Transverse colon (tissue), 4 donors: ENCODE data around the gene TLL1. TPM values are rescaled to one million over a fixed set of nuclear protein-coding genes. Genes with fewer than 3 reads are reported as not detected.

Experiments
- DNase-seq: peaks from one replicate; pipeline ENCODE4 v3.0.0-alpha.2; 2019
- H3K27ac ChIP-seq, 4 donors: fragments of 200-600 bp; sonication (generic); 2 replicates each; pipeline ENCODE4 v1.5.1; 2016 to 2018; ENCODE audit warnings: inconsistent platforms in 4 of 4
- H3K27me3 ChIP-seq: fragments of 200-600 bp; sonication (generic); 2 replicates; pipeline ENCODE4 v1.5.1; 2017; ENCODE audit warnings: inconsistent platforms
- H3K36me3 ChIP-seq, 4 donors: fragments of 200-600 bp; sonication (generic); 2 replicates each; pipeline ENCODE4 v1.5.1; 2017 to 2019; ENCODE audit warnings: inconsistent platforms in 4 of 4
- H3K4me1 ChIP-seq, 4 donors: fragments of 200-600 bp; sonication (generic); 2 replicates each; pipeline ENCODE4 v1.5.1; 2017 to 2020; ENCODE audit warnings: inconsistent platforms in 4 of 4
- H3K4me3 ChIP-seq, 4 donors: fragments of 200-600 bp; sonication (generic); 1 replicate in 1 of 4; 2 replicates in 3 of 4; pipeline versions ENCODE4 v1.5.1 to v1.6.1; 2017 to 2019; ENCODE audit warnings: inconsistent platforms in 4 of 4
- H3K9me3 ChIP-seq, 2 donors: fragments of 200-600 bp; sonication (generic); 2 replicates each; pipeline ENCODE4 v1.5.1; 2017 to 2019; ENCODE audit warnings: inconsistent platforms in 2 of 2
- CTCF ChIP-seq, 5 experiments: fragments of 200-600 bp in 3 of 5; fragments of 450-650 bp in 2 of 5; sonication (generic) in 3 of 5; IDR thresholded peaks; 1 replicate in 2 of 5; 2 replicates in 3 of 5; pipeline ENCODE4 v1.5.1; 2016 to 2017; ENCODE audit warnings: antibody characterized with exemption in 5 of 5, inconsistent platforms in 3 of 5, mild to moderate bottlenecking in 2 of 5, moderate library complexity in 1 of 5
- EP300 ChIP-seq: sonication (generic); formaldehyde crosslinking; IDR thresholded peaks from one replicate; pipeline ENCODE4 v1.6.1; 2017; ENCODE audit warnings: antibody characterized with exemption, low read depth
- POLR2A ChIP-seq: fragments of 450-650 bp; IDR thresholded peaks from one replicate; pipeline ENCODE4 v1.6.1; 2016; ENCODE audit warnings: antibody characterized with exemption, mild to moderate bottlenecking, moderate library complexity
- POLR2AphosphoS5 ChIP-seq, 3 donors: sonication (generic); formaldehyde crosslinking; IDR thresholded peaks; one replicate each; pipeline ENCODE4 v1.6.1; 2016; ENCODE audit warnings: antibody characterized with exemption in 3 of 3
- WGBS, 2 donors: methylation state at CpG; one replicate each; pipeline ENCODE4 v1.1.5; 2018; ENCODE audit warnings: low coverage in 1 of 2; 5-methylcytosine and 5-hydroxymethylcytosine counted together
- in situ Hi-C, 4 donors: fragments of 200-750 bp; cut with MboI; loops; one replicate each; pipeline versions ENCODE4 v1.15.0 to v1.15.1; 2017; ENCODE audit warnings: low sequenced_read_pairs in 3 of 4, low pct_ligation_motif_present in 1 of 4, low pct_unique_long_range_greater_than_20kb in 1 of 4
- intact Hi-C: fragments of 100-400 bp; cut with DNase I; formaldehyde crosslinking; loops from one replicate; pipeline ENCODE4 v1.15.1; 2023; ENCODE audit warnings: low total_unique reads
- total RNA-seq, 4 donors: library from RNA; depleted of rRNA; stranded (reverse); fragments of >200 nt; gene quantifications; one replicate each; pipeline ENCODE4 v1.1.0, GENCODE V29; 2016

Gene TLL1
- total RNA-seq, 4 donors from 2014 or later = 1.00 to 3.7 (median 1.6) TPM

GRCh38 chr4:165851256-165851655 lies 21.8 kb upstream of the TLL1 start:
- TF ChIP-seq EP300 = no peak
- no peak for TF ChIP-seq POLR2AphosphoS5 (IDR thresholded peaks at IDR 0.05)
- TF ChIP-seq POLR2A = no peak
- no peak for TF ChIP-seq CTCF (IDR thresholded peaks at IDR 0.05)
- Histone ChIP-seq H3K4me3 (no peak overlapping the region), H3K36me3 (no peaks in the 10 kb centered on the region), H3K27ac (no peak overlapping the region), H3K27me3 (no peaks in the 10 kb centered on the region), H3K4me1 (no peaks in the 10 kb centered on the region), H3K9me3 (no peaks in the 10 kb centered on the region)
- 79% methylated on average over 3 of the region's 3 CpGs; no CpG with 5 or more reads in 1 of the 2 donors for WGBS, 2 donors
- intact Hi-C loops (no loop called here), in situ Hi-C loops (no loop called here)
- DNase-seq = no peak

- Histone ChIP-seq H3K36me3 (no peaks in the 10 kb centered on the region), H3K4me3 (no peak overlapping the region), H3K4me1 (no peaks in the 10 kb centered on the region), H3K27ac (no peak overlapping the region), H3K27me3 (no peaks in the 10 kb centered on the region), H3K9me3 (no peaks in the 10 kb centered on the region)
- in situ Hi-C loops = no loop called here
- TF ChIP-seq CTCF (IDR thresholded peaks at IDR 0.05) = no peak
- TF ChIP-seq EP300 = no peak
- TF ChIP-seq POLR2A = no peak
- no peak for TF ChIP-seq POLR2AphosphoS5 (IDR thresholded peaks at IDR 0.05)
- intact Hi-C loops = no loop called here
- no peak for DNase-seq
Observed at GRCh38 chr4:165855191-165855590, 17.8 kb upstream of the TLL1 start.

DNA sequence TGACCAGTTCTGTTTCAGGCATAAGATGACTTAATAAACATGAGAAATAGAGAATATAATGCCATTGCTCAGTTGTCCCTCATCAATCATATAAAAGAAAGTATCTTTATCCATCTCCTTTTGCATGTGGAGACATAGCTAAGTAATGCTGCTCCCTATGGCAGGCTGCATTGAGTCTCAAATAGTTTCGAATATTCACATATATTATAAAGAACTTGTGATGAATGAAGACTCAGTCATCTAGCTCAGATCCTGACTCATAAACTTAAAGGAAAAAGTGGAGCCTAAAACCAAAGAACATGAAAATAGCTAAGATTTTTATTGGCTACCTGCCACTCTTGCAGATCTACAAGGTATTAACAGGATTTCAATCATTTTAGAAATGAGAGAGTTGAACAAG lies 11.7 kb upstream of the TLL1 start:
- H3K9me3 ChIP-seq = no peaks in the 10 kb centered on the region
- H3K4me3 ChIP-seq = no peak overlapping the region
- DNase-seq = no peak
- no peaks in the 10 kb centered on the region for H3K4me1 ChIP-seq
- no peak overlapping the region for H3K27ac ChIP-seq
- H3K27me3 ChIP-seq = no peaks in the 10 kb centered on the region
- in situ Hi-C loops (no loop called here), intact Hi-C loops (no loop called here)
- TF ChIP-seq POLR2A (no peak), EP300 (no peak), CTCF (IDR thresholded peaks at IDR 0.05) (no peak), POLR2AphosphoS5 (IDR thresholded peaks at IDR 0.05) (no peak)
- 75 to 78% methylated on average over 1 of the region's 1 CpG for WGBS, 2 donors
- no peaks in the 10 kb centered on the region for H3K36me3 ChIP-seq

- Histone ChIP-seq H3K27ac (no peak overlapping the region), H3K36me3 (no peaks in the 10 kb centered on the region), H3K9me3 (no peaks in the 10 kb centered on the region), H3K27me3 (no peaks in the 10 kb centered on the region), H3K4me3 (no peak overlapping the region), H3K4me1 (no peaks in the 10 kb centered on the region)
- intact Hi-C loops (no loop called here), in situ Hi-C loops (no loop called here)
- no peak for DNase-seq
- TF ChIP-seq EP300 (no peak), POLR2AphosphoS5 (IDR thresholded peaks at IDR 0.05) (no peak), CTCF (IDR thresholded peaks at IDR 0.05) (no peak), POLR2A (no peak)
- WGBS, 2 donors = 0 to 63% methylated on average over 1 to 3 of the region's 3 CpGs
Observed at GRCh38 chr4:165864271-165864670, 8.8 kb upstream of the TLL1 start.
